Glutamatergic neuron (in vitro differentiated cells): ENCODE measurements around the gene HOXC13. TPM values are rescaled to one million over a fixed set of nuclear protein-coding genes. Genes with fewer than 3 reads are reported as not detected.
A peak's percentile ranks its signal among the peaks of the same experiment; 100 is the strongest.

ENCODE experiments used
- DNase-seq: peaks from one replicate; pipeline ENCODE4 v3.0.0; 2022
- H3K27ac Mint-ChIP-seq: one replicate; pipeline ENCODE4 v1.8.0; 2020; ENCODE audit warnings: mild to moderate bottlenecking, mixed read lengths, inconsistent platforms; ENCODE audit not compliant: unreplicated experiment
- H3K27me3 Mint-ChIP-seq: one replicate; pipeline ENCODE4 v1.8.0; 2020; ENCODE audit warnings: mild to moderate bottlenecking, moderate library complexity, mixed read lengths, inconsistent platforms; ENCODE audit not compliant: unreplicated experiment
- H3K36me3 Mint-ChIP-seq: one replicate; pipeline ENCODE4 v1.8.0; 2020; ENCODE audit warnings: mild to moderate bottlenecking, mixed read lengths, inconsistent platforms; ENCODE audit not compliant: unreplicated experiment
- H3K4me1 Mint-ChIP-seq: one replicate; pipeline ENCODE4 v1.8.0; 2020; ENCODE audit warnings: mild to moderate bottlenecking, low read depth, mixed read lengths, inconsistent platforms; ENCODE audit not compliant: unreplicated experiment
- H3K4me3 Mint-ChIP-seq: one replicate; pipeline ENCODE4 v1.8.0; 2020; ENCODE audit warnings: mild to moderate bottlenecking, mixed read lengths, inconsistent platforms; ENCODE audit not compliant: unreplicated experiment
- H3K9me3 Mint-ChIP-seq: one replicate; pipeline ENCODE4 v1.8.0; 2020; ENCODE audit warnings: mild to moderate bottlenecking, moderate library complexity, mixed read lengths, inconsistent platforms; ENCODE audit not compliant: unreplicated experiment
- CTCF ChIP-seq: fragments of 200-600 bp; sonication (generic); IDR thresholded peaks from one replicate; pipeline ENCODE4 v1.5.0; 2021; ENCODE audit not compliant: partially characterized antibody, unreplicated experiment
- total RNA-seq: library from RNA; stranded (reverse); fragmentation: NEBNext Ultra II Directional; extraction: Animal tissue kit (Norgen Biotek cat#: 25700); gene quantifications from one replicate; pipeline ENCODE4 v1.2.1, GENCODE V29; 2021; ENCODE audit not compliant: unreplicated experiment

The HOXC13 gene
- total RNA-seq, 1 donor from 2014 or later: not detected

DNA sequence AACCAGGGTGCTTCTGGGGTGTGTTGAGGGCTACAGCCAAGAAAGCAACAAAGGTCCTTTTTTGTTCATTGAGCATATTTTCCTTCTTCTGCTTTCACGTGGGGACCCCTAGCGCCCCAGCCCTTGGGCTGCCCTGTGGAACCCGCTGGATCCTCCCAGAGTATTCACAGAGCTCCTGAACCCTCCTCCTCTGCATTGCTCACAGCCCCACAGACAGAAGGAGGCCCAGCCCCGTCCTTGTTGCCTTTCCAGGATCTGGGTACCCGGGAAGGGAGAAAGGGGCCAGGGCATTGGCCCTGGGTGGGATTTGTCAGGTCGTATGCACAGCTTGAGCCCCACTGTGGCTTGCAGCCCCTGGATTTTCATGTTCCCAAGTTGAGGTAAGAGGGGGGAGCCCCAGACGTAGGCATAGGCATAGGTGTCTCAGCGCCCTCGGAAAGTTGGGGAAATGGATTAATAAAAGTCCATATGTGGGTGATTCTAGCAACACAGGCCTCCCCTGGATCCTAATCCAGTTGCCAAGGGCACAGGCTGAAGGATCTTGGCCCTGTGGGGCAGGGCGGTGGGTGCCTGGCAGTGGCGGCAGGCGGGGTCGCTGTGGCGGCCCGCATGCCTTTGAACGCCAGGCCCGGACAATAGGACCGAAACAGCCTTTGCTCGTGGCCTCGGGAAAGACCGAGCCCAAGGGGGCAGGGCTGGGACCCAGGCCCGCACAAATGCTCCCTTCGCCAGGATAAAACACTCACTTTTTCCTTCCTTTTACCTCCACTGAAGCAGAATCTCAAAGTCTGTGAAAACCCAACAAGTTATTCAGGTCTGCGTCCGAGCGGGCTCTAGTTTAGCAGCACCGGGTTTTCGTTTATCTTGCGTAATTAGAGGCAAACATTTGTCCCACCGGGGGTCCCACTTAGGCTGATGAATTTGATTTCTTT is 43.3 kb downstream of the HOXC13 start:
- DNase-seq: peak; percentile 15
- no peaks in the 10 kb centered on the region for H3K4me1 Mint-ChIP-seq
- H3K9me3 Mint-ChIP-seq: peaks cover 10% of the 10 kb centered on the region
- no peak overlapping the region for H3K27ac Mint-ChIP-seq
- H3K27me3 Mint-ChIP-seq: peaks cover 48% of the 10 kb centered on the region
- no peaks in the 10 kb centered on the region for H3K36me3 Mint-ChIP-seq
- no peak overlapping the region for H3K4me3 Mint-ChIP-seq
- TF ChIP-seq CTCF: no peak

DNA sequence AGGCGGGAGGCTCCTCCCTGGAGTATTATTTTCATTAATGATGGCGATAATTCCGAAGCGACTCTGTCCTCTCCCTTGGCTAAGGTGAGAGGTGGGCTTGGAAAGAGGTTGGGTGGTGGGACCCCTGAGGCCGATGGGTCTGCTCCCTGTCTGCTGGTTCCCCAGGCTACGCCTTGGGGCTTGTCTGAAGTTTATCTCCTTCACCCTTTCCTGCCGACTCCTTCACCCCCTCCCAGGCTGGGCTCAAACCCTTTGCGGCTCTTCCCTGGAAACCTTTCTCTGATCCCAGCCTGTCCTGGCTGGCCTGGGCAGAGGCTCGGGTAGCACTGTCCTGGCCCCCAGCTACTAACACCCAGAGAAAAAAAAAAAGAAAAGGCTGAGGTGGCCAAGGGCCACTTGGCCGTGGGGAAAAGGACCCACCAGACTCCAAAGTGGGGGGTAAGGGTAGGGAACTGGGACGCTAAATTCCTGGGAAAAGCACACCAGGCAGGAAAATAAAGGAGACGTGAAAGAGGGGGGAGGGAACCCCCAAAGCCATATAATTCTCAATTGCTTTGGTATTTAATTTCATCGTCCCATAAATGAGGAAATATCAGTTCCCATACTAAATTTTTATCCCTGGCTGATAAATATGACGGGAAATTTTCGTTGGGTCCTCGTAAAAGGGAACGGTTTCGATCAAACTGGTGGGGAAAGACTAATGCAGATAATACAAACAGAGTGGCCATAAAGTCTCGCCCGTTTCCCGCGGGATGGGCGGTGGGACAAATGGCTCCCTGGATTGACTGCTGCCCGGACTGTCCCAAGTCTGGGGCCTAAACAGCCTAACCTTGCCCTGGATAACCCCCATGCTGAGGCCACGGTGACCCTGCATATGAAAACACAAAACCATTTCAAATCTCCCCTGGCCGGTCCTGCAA is 44.3 kb downstream of the HOXC13 start:
- Mint-ChIP-seq H3K36me3 (no peaks in the 10 kb centered on the region), H3K4me1 (no peaks in the 10 kb centered on the region), H3K27me3 (peaks cover 52% of the 10 kb centered on the region), H3K27ac (no peak overlapping the region), H3K4me3 (no peak overlapping the region), H3K9me3 (peaks cover 8% of the 10 kb centered on the region)
- TF ChIP-seq CTCF: no peak
- DNase-seq: no peak

DNA sequence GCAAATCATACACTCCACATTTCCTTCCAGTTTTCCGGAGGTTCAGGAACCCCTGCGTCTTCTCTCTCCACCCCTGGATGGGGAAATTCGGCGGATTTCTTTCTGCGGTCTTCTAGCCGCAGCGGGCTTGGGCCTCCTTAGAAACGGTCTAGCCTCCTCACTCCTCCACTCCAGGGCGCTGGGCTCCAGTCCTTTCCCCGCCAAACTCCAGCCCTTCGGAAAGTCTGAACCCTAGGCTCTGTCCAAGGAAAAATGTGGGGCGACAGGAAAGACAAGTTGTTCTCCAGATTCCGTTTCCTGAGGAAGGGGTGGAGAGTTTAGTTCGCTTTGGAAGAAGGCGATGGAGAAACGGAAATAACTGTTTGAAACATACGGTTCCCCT is 44.9 kb downstream of the HOXC13 start:
- H3K4me3 Mint-ChIP-seq: no peak overlapping the region
- DNase-seq: no peak

GRCh38 chr12:53983950-53984572 is 45.4 kb downstream of the HOXC13 start:
- TF ChIP-seq CTCF: no peak
- H3K36me3 Mint-ChIP-seq: no peaks in the 10 kb centered on the region
- H3K27me3 Mint-ChIP-seq: peaks cover 54% of the 10 kb centered on the region
- H3K4me3 Mint-ChIP-seq: no peak overlapping the region
- no peak overlapping the region for H3K27ac Mint-ChIP-seq
- peaks cover 8% of the 10 kb centered on the region for H3K9me3 Mint-ChIP-seq
- no peaks in the 10 kb centered on the region for H3K4me1 Mint-ChIP-seq
- no peak for DNase-seq

More for the DNA sequence above, 44.9 kb downstream of the HOXC13 start:
- Mint-ChIP-seq H3K4me1 (no peaks in the 10 kb centered on the region), H3K9me3 (peaks cover 8% of the 10 kb centered on the region), H3K36me3 (no peaks in the 10 kb centered on the region), H3K27ac (no peak overlapping the region), H3K27me3 (peaks cover 53% of the 10 kb centered on the region)
- TF ChIP-seq CTCF: no peak
